ENCODE measurements around the gene FAM120C. TPM values are rescaled to one million over a fixed set of nuclear protein-coding genes. Genes with fewer than 3 reads are reported as not detected.

Gene FAM120C
- total RNA-seq = 16.4 TPM
- polyA plus RNA-seq (ENCODE audit: insufficient read depth, low read depth, low replicate concordance) = 4.2 TPM
- long read RNA-seq, donor 1, partial matches to known transcripts = 0 of 1 reads
- long read RNA-seq, donor 1, other reads (novel, unspliced or antisense) = 0 of 1 reads
- long read RNA-seq, donor 2, full-length matches to known transcripts = 2 of 2 reads
- long read RNA-seq, donor 2, partial matches to known transcripts = 0 of 2 reads
- long read RNA-seq, donor 2, other reads (novel, unspliced or antisense) = 0 of 2 reads
- long read RNA-seq, donor 3, full-length matches to known transcripts = 1 of 1 reads
- long read RNA-seq, donor 3, partial matches to known transcripts = 0 of 1 reads
- long read RNA-seq, donor 3, other reads (novel, unspliced or antisense) = 0 of 1 reads
- long read RNA-seq, donor 4, partial matches to known transcripts = 0 of 1 reads
- long read RNA-seq, donor 4, other reads (novel, unspliced or antisense) = 0 of 1 reads
- long read RNA-seq, donor 5 = 0 reads
- long read RNA-seq, donor 6 = 0 reads
- long read RNA-seq, donor 7, partial matches to known transcripts = 0 of 2 reads
- long read RNA-seq, donor 7, other reads (novel, unspliced or antisense) = 1 of 2 reads
- long read RNA-seq, donor 8 = 0 reads
- long read RNA-seq, donor 9 = 0 reads
- long read RNA-seq, donor 10, full-length matches to known transcripts = 2 of 2 reads
- long read RNA-seq, donor 10, partial matches to known transcripts = 0 of 2 reads
- long read RNA-seq, donor 10, other reads (novel, unspliced or antisense) = 0 of 2 reads

- Histone ChIP-seq H3K27ac (ENCODE audit: low read depth in 2 of 2, low read length in 2 of 2) (peak within 1 kb of the TSS; percentile 74 to 83), H3K4me1 (ENCODE audit: control insufficient read depth in 2 of 3, insufficient read depth in 2 of 3, low read depth in 1 of 3, low read length in 3 of 3) (peaks cover 0 to 5% (median 0%) of the 10 kb centered on the region in 3 donors), H3K4me3 (ENCODE audit: low read length in 3 of 3) (peak within 1 kb of the TSS; percentile 60 to 81 (median 67)), H3K9me3 (ENCODE audit: control insufficient read depth in 2 of 3, insufficient read depth in 1 of 3, low read length in 3 of 3) (no peaks in the 10 kb centered on the region), H3K9ac (ENCODE audit: low read length in 3 of 3) (peak within 1 kb of the TSS; percentile 28 to 47 (median 41)), H3K36me3 (ENCODE audit: control insufficient read depth in 2 of 3, insufficient read depth in 3 of 3, low read length in 3 of 3) (no peaks in the 10 kb centered on the region), H3K27me3 (ENCODE audit: control insufficient read depth, insufficient read depth, low read length) (no peaks in the 10 kb centered on the region)
- DNase-seq = peak; percentile 84 to 92 (median 85)
- FAIRE-seq = no peak
- intact Hi-C loops (cut with DNase I) = no loop called here
- TF ChIP-seq, protein P1, sequence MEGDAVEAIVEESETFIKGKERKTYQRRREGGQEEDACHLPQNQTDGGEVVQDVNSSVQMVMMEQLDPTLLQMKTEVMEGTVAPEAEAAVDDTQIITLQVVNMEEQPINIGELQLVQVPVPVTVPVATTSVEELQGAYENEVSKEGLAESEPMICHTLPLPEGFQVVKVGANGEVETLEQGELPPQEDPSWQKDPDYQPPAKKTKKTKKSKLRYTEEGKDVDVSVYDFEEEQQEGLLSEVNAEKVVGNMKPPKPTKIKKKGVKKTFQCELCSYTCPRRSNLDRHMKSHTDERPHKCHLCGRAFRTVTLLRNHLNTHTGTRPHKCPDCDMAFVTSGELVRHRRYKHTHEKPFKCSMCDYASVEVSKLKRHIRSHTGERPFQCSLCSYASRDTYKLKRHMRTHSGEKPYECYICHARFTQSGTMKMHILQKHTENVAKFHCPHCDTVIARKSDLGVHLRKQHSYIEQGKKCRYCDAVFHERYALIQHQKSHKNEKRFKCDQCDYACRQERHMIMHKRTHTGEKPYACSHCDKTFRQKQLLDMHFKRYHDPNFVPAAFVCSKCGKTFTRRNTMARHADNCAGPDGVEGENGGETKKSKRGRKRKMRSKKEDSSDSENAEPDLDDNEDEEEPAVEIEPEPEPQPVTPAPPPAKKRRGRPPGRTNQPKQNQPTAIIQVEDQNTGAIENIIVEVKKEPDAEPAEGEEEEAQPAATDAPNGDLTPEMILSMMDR (IDR thresholded peaks at IDR 0.05; ENCODE audit: borderline replicate concordance, extremely low read depth, insufficient read depth) = no peak
Measured at GRCh38 chrX:54182864-54183613, at the start of gene FAM120C. Gene FAM120C (minus strand): TSS chrX:54183254. CDS start chrX:54183198, 56 bp downstream.

GRCh38 chrX:54230435-54231148, 47.5 kb upstream of the FAM120C start:
- DNase-seq (peak in 1 of 5 donors; percentile 1), FAIRE-seq (no peak)
- H3K27ac ChIP-seq (ENCODE audit: low read depth in 2 of 2, low read length in 2 of 2) = no peak overlapping the region
- no peaks in the 10 kb centered on the region for H3K9me3 ChIP-seq (ENCODE audit: control insufficient read depth in 2 of 3, insufficient read depth in 1 of 3, low read length in 3 of 3)
- H3K9ac ChIP-seq (ENCODE audit: low read length in 3 of 3) = no peak overlapping the region
- H3K27me3 ChIP-seq (ENCODE audit: control insufficient read depth, insufficient read depth, low read length) = no peaks in the 10 kb centered on the region
- H3K4me1 ChIP-seq (ENCODE audit: control insufficient read depth in 2 of 3, insufficient read depth in 2 of 3, low read depth in 1 of 3, low read length in 3 of 3) = no peaks in the 10 kb centered on the region
- H3K4me3 ChIP-seq (ENCODE audit: low read length in 3 of 3) = no peak overlapping the region
- H3K36me3 ChIP-seq (ENCODE audit: control insufficient read depth in 2 of 3, insufficient read depth in 3 of 3, low read length in 3 of 3) = no peaks in the 10 kb centered on the region
- intact Hi-C loops (cut with DNase I) = no loop called here
- TF ChIP-seq, protein P1 (IDR thresholded peaks at IDR 0.05; ENCODE audit: borderline replicate concordance, extremely low read depth, insufficient read depth) = no peak

DNA sequence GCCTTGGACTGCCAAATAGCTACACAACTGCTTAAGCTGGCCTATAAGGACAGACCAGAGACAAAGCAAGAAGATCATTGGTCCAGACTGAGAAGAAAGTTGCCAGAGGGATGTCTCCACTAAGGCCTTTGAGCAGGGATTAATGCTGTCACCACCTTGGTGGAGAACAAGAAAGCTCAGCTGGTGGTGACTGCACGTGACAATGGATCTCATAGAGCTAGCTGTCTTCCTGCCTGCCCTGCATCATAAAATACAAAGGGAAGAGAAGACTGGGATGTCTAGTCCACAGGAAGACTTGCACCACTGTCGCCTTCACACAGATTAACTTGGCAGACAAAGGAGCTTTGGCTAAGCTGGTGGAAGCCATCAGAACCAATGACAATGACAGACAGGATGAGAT, 40.5 kb upstream of the FAM120C start:
- Histone ChIP-seq H3K9ac (ENCODE audit: low read length in 3 of 3) (no peak overlapping the region), H3K9me3 (ENCODE audit: control insufficient read depth in 2 of 3, insufficient read depth in 1 of 3, low read length in 3 of 3) (no peaks in the 10 kb centered on the region), H3K36me3 (ENCODE audit: control insufficient read depth in 2 of 3, insufficient read depth in 3 of 3, low read length in 3 of 3) (no peaks in the 10 kb centered on the region), H3K4me3 (ENCODE audit: low read length in 3 of 3) (no peak overlapping the region), H3K27me3 (ENCODE audit: control insufficient read depth, insufficient read depth, low read length) (no peaks in the 10 kb centered on the region), H3K27ac (ENCODE audit: low read depth in 2 of 2, low read length in 2 of 2) (no peak overlapping the region), H3K4me1 (ENCODE audit: control insufficient read depth in 2 of 3, insufficient read depth in 2 of 3, low read depth in 1 of 3, low read length in 3 of 3) (no peaks in the 10 kb centered on the region)
- FAIRE-seq = no peak
- intact Hi-C loops (cut with DNase I) = no loop called here
- no peak for DNase-seq
- TF ChIP-seq, protein P1 (IDR thresholded peaks at IDR 0.05; ENCODE audit: borderline replicate concordance, extremely low read depth, insufficient read depth) = no peak

All from kidney (tissue), 22 donors.